ENCODE results near the gene SPATA31C1. TPM values are rescaled to one million over a fixed set of nuclear protein-coding genes. Genes with fewer than 3 reads are reported as not detected.

The SPATA31C1 gene
- total and polyA plus RNA-seq, 2 donors (not counting 3 experiments of a cell fraction or from before 2014, with no cell fraction given) = not detected

- Histone ChIP-seq H3K4me3 (replicated peaks in 1 of 3; ENCODE audit: insufficient read depth in 1 of 3, low read depth in 1 of 3, low read length in 3 of 3) (no peak overlapping the region), H3K9me3 (replicated peaks; ENCODE audit: control insufficient read depth, insufficient read depth, low read length) (no peaks in the 10 kb centered on the region), H3K36me3 (ENCODE audit: control insufficient read depth in 2 of 2, extremely low read depth in 1 of 2, insufficient read depth in 2 of 2, low read length in 2 of 2) (no peaks in the 10 kb centered on the region), H3K27me3 (ENCODE audit: control insufficient read depth in 2 of 2, insufficient read depth in 2 of 2, low read length in 2 of 2) (peaks cover 4 to 5% of the 10 kb centered on the region in 2 experiments), H3K4me1 (ENCODE audit: control insufficient read depth, extremely low read depth, insufficient read depth, low read length) (no peaks in the 10 kb centered on the region), H3K9ac (replicated peaks; ENCODE audit: extremely low read depth, insufficient read depth, low read length) (no peak overlapping the region), H3K27ac (ENCODE audit: insufficient read depth, low read depth, low read length) (no peak overlapping the region), H3K4me2 (ENCODE audit: insufficient read depth, low read length) (no peak overlapping the region), H4K20me1 (replicated peaks; ENCODE audit: control insufficient read depth, extremely low read depth, insufficient read depth, low read length) (no peaks in the 10 kb centered on the region), H2AFZ (ENCODE audit: low read depth, low read length) (no peak overlapping the region), H3K79me2 (ENCODE audit: control insufficient read depth, insufficient read depth, low read length) (no peaks in the 10 kb centered on the region), H3K9me1 (replicated peaks; ENCODE audit: control insufficient read depth, extremely low read depth, insufficient read depth, low read length) (no peaks in the 10 kb centered on the region)
- BruUV-seq (replicated peaks) = no TSS peak
- ChIA-PET CTCF (no interaction called here), POLR2A (no interaction called here)
- dilution Hi-C loops (cut with MboI; ENCODE audit: extremely low pct_ligation_motif_present, low sequenced_read_pairs) (no loop called here), intact Hi-C loops (cut with micrococcal nuclease) (no loop called here)
- TF ChIP-seq MYC (IDR thresholded peaks at IDR 0.05; ENCODE audit: low read depth, low read length) (no peak), POLR2A (IDR thresholded peaks at IDR 0.05; ENCODE audit: low read depth, low read length) (no peak), EZH2 (IDR thresholded peaks at IDR 0.05; ENCODE audit: borderline replicate concordance, low read depth, low read length, severe bottlenecking) (no peak), FOS (IDR thresholded peaks at IDR 0.05; ENCODE audit: borderline replicate concordance, insufficient read depth, low read length) (no peak), CTCF (IDR thresholded peaks at IDR 0.05; ENCODE audit: extremely low read depth in 1 of 2, insufficient read depth in 1 of 2, low read depth in 1 of 2, low read length in 2 of 2) (no peak)
- TF ChIP-seq, protein P1, sequence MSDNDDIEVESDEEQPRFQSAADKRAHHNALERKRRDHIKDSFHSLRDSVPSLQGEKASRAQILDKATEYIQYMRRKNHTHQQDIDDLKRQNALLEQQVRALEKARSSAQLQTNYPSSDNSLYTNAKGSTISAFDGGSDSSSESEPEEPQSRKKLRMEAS (IDR thresholded peaks at IDR 0.05; ENCODE audit: insufficient read depth, insufficient read length) = no peak
- FAIRE-seq = no peak
- DNase-seq (ENCODE audit: low read depth, low spot score) = no peak
These were observed 26.3 kb downstream of the SPATA31C1 start for GRCh38 chr9:87944096-87944495.

GRCh38 chr9:87944682-87945081 lies 26.9 kb downstream of the SPATA31C1 start:
- no TSS peak for BruUV-seq (replicated peaks)
- no peak overlapping the region for H3K9ac ChIP-seq (replicated peaks; ENCODE audit: extremely low read depth, insufficient read depth, low read length)
- no peaks in the 10 kb centered on the region for H3K36me3 ChIP-seq (ENCODE audit: control insufficient read depth in 2 of 2, extremely low read depth in 1 of 2, insufficient read depth in 2 of 2, low read length in 2 of 2)
- H3K27ac ChIP-seq (ENCODE audit: insufficient read depth, low read depth, low read length) = no peak overlapping the region
- FAIRE-seq (no peak), DNase-seq (ENCODE audit: low read depth, low spot score) (no peak)
- H2AFZ ChIP-seq (ENCODE audit: low read depth, low read length) = no peak overlapping the region
- no peaks in the 10 kb centered on the region for H3K4me1 ChIP-seq (ENCODE audit: control insufficient read depth, extremely low read depth, insufficient read depth, low read length)
- no peak overlapping the region for H3K4me3 ChIP-seq (replicated peaks in 1 of 3; ENCODE audit: insufficient read depth in 1 of 3, low read depth in 1 of 3, low read length in 3 of 3)
- POLR2A ChIA-PET = no interaction called here
- H3K4me2 ChIP-seq (ENCODE audit: insufficient read depth, low read length) = no peak overlapping the region
- no peaks in the 10 kb centered on the region for H4K20me1 ChIP-seq (replicated peaks; ENCODE audit: control insufficient read depth, extremely low read depth, insufficient read depth, low read length)
- no peaks in the 10 kb centered on the region for H3K9me3 ChIP-seq (replicated peaks; ENCODE audit: control insufficient read depth, insufficient read depth, low read length)
- dilution Hi-C loops (cut with MboI; ENCODE audit: extremely low pct_ligation_motif_present, low sequenced_read_pairs) (no loop called here), intact Hi-C loops (cut with micrococcal nuclease) (no loop called here)
- CTCF ChIA-PET = no interaction called here
- H3K79me2 ChIP-seq (ENCODE audit: control insufficient read depth, insufficient read depth, low read length) = no peaks in the 10 kb centered on the region
- no peaks in the 10 kb centered on the region for H3K9me1 ChIP-seq (replicated peaks; ENCODE audit: control insufficient read depth, extremely low read depth, insufficient read depth, low read length)
- TF ChIP-seq, protein P1 (IDR thresholded peaks at IDR 0.05; ENCODE audit: insufficient read depth, insufficient read length) = no peak
- no peak for TF ChIP-seq MYC (IDR thresholded peaks at IDR 0.05; ENCODE audit: low read depth, low read length)
- no peak for TF ChIP-seq GATA2 (IDR thresholded peaks at IDR 0.05; ENCODE audit: insufficient read depth, insufficient read length, low read depth, low read length)
- no peak for TF ChIP-seq POLR2A (IDR thresholded peaks at IDR 0.05; ENCODE audit: low read depth, low read length)
- no peak for TF ChIP-seq JUN (IDR thresholded peaks at IDR 0.05; ENCODE audit: borderline replicate concordance, insufficient read depth, insufficient read length, low read depth)
- TF ChIP-seq EZH2 (IDR thresholded peaks at IDR 0.05; ENCODE audit: borderline replicate concordance, low read depth, low read length, severe bottlenecking) = no peak
- TF ChIP-seq FOS (IDR thresholded peaks at IDR 0.05; ENCODE audit: borderline replicate concordance, insufficient read depth, low read length) = no peak
- no peak for TF ChIP-seq POLR2AphosphoS5 (IDR thresholded peaks at IDR 0.05; ENCODE audit: insufficient read depth, low read depth, low read length)
- no peak for TF ChIP-seq CTCF (IDR thresholded peaks at IDR 0.05; ENCODE audit: extremely low read depth in 1 of 2, insufficient read depth in 1 of 2, low read depth in 1 of 2, low read length in 2 of 2)
- H3K27me3 ChIP-seq (ENCODE audit: control insufficient read depth in 2 of 2, insufficient read depth in 2 of 2, low read length in 2 of 2) = peaks cover 4 to 5% of the 10 kb centered on the region in 2 experiments
